Astrocyte of the cerebellum (primary cell): ENCODE results near the gene NUCB1.
"Not testable (repeated sequence)": the region's sequence is repeated elsewhere in the genome, so short reads cannot be mapped to it uniquely, and the experiment has no call there.

ENCODE experiments used
- DNase-seq: peaks from one replicate; pipeline ENCODE4 v3.0.0-alpha.2; 2011; ENCODE audit warnings: low read depth
- H3K4me3 ChIP-seq: 2 replicates; pipeline ENCODE4 v1.5.1; 2011; ENCODE audit warnings: mild to moderate bottlenecking, low read depth, low read length, moderate library complexity
- in situ Hi-C: cut with HindIII; loops from 2 replicates; pipeline ENCODE4 v1.10.0; 2017; ENCODE audit warnings: low sequenced_read_pairs
- TF ChIP-seq, protein P1 (sequence below): IDR thresholded peaks from 2 replicates; pipeline ENCODE4 v1.5.1; 2012; ENCODE audit warnings: low read length, low read depth, moderate library complexity, mild to moderate bottlenecking; ENCODE audit errors: missing control alignments

Gene NUCB1

DNA sequence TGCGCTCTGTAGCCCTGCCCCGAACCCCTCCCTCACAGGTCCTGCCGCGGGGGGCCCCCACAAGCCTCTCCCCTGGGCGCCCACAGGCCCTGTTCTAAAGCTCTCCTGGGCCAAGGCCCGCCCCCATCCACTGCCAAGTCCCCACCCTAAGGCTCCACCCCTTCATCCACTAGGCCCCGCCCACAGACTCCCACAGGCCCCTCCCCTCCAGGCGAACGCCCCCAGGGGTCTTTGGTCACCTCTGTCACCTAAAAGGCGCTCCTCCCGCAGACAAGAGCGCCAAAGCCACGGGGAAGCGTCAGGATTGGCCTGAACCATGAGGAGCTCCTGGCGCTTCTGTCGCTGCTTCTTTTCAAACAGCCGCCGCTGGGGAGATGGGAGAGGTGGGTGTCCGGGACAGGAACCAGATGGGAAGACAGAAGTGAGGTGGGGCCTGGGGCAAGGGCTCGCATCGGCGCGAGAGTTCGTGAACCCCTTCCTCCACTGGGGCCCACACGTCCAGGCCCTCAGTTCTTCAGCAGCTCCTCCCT, 3.9 kb upstream of the NUCB1 start:
- DNase-seq: no peak
- TF ChIP-seq, protein P1, sequence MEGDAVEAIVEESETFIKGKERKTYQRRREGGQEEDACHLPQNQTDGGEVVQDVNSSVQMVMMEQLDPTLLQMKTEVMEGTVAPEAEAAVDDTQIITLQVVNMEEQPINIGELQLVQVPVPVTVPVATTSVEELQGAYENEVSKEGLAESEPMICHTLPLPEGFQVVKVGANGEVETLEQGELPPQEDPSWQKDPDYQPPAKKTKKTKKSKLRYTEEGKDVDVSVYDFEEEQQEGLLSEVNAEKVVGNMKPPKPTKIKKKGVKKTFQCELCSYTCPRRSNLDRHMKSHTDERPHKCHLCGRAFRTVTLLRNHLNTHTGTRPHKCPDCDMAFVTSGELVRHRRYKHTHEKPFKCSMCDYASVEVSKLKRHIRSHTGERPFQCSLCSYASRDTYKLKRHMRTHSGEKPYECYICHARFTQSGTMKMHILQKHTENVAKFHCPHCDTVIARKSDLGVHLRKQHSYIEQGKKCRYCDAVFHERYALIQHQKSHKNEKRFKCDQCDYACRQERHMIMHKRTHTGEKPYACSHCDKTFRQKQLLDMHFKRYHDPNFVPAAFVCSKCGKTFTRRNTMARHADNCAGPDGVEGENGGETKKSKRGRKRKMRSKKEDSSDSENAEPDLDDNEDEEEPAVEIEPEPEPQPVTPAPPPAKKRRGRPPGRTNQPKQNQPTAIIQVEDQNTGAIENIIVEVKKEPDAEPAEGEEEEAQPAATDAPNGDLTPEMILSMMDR: no peak
- in situ Hi-C loops: no loop called here
- H3K4me3 ChIP-seq: peak overlapping the region; percentile 30

DNA sequence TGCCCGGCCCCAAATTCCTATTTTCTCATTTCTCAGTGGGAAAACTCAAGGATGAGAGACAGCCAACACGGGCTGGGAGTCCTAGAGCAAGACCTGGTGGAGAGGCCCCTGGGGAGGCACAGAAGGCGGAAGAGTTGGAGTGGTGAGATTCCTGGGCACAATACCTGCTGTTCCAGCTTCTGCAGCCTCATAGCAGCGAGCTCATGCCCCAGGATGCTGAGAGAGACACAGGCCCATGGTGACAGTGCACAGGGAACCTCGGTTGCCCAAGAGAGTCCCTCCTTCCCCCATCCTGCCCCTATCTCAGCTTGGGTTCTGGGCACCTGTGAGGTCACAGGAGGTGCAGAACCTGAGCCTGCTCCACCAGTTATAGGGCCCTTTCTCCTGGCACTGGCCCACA, 2.9 kb upstream of the NUCB1 start:
- no peak for DNase-seq
- TF ChIP-seq, protein P1: no peak
- in situ Hi-C loops: no loop called here
- H3K4me3 ChIP-seq: no peak overlapping the region

DNA sequence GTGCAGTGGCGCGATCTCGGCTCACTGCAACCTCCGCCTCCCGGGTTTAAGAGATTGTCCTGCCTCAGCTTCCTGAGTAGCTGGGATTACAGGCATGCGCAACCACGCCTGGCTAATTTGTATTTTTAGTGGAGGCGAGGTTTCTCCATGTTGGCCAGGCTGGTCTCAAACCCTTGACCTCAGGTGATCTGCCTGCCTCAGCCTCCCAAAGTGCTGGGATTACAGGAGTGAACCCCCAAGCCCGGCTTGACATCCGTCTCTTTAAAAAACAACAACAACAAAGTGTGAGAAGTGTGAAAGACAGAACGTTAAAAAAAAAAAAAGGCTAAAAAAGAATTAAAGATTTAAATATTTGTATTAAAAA, 744 bp upstream of the NUCB1 start:
- DNase-seq, in situ Hi-C loops: not testable (repeated sequence)
- peak overlapping the region; percentile 86 for H3K4me3 ChIP-seq

DNA sequence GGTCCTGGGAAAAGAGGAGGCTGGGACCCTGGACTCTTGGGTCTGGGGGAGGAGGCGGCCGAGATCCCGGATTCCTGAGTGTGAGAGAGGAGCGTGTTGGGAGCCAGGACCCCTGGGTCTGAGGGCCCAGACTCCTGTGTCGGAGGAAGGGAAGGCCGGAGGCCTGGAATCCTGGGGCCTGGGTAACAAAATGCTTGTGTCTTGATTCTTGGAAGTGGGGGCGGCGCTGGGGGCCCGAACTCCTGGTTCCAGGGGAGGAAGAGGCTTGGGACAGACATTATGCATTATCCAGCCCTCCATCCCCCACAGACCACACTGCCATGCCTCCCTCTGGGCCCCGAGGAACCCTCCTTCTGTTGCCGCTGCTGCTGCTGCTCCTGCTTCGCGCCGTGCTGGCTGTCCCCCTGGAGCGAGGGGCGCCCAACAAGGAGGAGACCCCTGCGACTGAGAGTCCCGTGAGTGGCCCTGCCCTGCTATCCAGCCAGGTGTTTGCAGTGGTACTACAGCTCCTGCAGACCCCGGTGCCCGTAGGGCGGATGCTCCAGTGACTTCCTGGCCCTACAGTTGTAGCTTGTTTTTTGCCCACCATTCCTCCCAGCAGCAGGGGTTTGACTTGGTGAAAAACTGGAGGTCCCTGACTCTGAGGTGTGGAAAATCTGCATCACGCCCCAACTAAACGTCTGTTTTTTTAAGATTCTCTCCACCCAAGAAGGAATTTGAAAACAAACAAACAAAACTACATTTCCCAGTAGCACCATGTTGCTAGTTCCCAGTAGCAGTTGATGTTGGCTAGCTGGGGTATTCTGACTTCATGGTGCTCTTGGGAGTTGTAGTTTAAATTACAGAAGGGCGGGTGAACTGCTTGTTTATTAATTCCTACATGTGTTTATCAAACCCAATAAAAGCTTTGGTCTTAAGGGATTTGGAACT, 630 bp downstream of the NUCB1 start:
- TF ChIP-seq, protein P1: no peak
- DNase-seq: no peak
- in situ Hi-C loops: no loop called here
- peak overlapping the region; percentile 86 for H3K4me3 ChIP-seq

- in situ Hi-C loops, DNase-seq, H3K4me3 ChIP-seq: not testable (repeated sequence)
Measured at GRCh38 chr19:48902291-48902690, 2.2 kb downstream of the NUCB1 start.

DNA sequence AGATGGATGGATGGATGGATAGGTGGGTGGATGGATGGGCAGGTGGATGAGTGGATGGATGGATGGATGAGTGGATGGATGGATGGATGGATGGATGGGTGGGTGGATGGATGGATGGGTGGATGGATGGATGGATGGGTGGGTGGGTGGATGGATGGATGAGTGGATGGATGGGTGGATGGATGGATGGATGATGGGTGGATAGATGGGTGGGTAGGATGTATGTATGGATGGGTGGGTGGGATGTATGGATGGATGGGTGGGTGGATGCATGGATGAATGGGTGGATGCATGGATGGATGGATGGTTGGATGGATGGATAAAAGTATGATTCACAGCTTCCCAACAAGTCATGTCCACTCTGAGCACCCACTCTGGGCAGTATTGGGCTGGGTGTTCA, 3.7 kb downstream of the NUCB1 start:
- in situ Hi-C loops, DNase-seq, H3K4me3 ChIP-seq: not testable (repeated sequence)

DNA sequence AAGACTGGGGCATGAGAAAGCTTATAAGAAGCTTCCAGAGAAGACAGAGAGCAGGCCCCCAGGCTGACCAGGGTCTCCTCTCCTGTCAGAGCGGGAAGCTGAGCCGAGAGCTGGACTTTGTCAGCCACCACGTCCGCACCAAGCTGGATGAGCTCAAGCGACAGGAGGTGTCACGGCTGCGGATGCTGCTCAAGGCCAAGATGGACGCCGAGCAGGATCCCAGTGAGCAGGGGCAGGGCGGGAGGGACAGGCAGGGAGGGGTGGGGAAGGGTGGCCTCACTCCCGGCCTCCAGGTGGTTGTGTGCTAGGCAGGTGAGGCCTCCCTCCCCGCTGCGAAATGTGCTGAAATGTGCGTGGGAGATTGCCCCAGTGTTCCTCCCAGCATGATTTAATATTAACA, 5.6 kb downstream of the NUCB1 start:
- DNase-seq: no peak
- TF ChIP-seq, protein P1: no peak
- H3K4me3 ChIP-seq: no peak overlapping the region
- in situ Hi-C loops: no loop called here

- DNase-seq: no peak
- in situ Hi-C loops: no loop called here
Measured at GRCh38 chr19:48906324-48906723, 6.2 kb downstream of the NUCB1 start.

More at GRCh38 chr19:48906324-48906723, 6.2 kb downstream of the NUCB1 start:
- H3K4me3 ChIP-seq: no peak overlapping the region
- TF ChIP-seq, protein P1: no peak
